CD4-positive, alpha-beta T cell (primary cell): ENCODE results near the gene EPHA5. TPM values are rescaled to one million over a fixed set of nuclear protein-coding genes. Genes with fewer than 3 reads are reported as not detected.

ENCODE experiments used
- ATAC-seq: fragments of 200-7000 bp; cut with Tn5 transposase; one replicate; pipeline ENCODE4 v1.10.0; 2022; ENCODE audit warnings: mild to moderate bottlenecking; ENCODE audit not compliant: poor library complexity
- CTCF ChIA-PET: fragments of 350-600 bp; sonication (Branson Sonifier 250); formaldehyde crosslinking; loops from one replicate; lab custom pipeline; 2021; ENCODE audit warnings: antibody characterized with exemption, inconsistent platforms; lab: Charles Lee
- POLR2A ChIA-PET: fragments of 350-600 bp; sonication (Branson Sonifier 250); formaldehyde crosslinking; loops from one replicate; lab custom pipeline; 2021; ENCODE audit warnings: antibody characterized with exemption, inconsistent platforms; lab: Charles Lee
- DNase-seq, 14 experiments: peaks; one replicate each; pipeline ENCODE4 v3.0.0-alpha.2; 2013 to 2020; ENCODE audit warnings: mixed read lengths in 2 of 14
- H3K27ac ChIP-seq, 2 donors: one replicate each; pipeline versions ENCODE4 v1.5.1 to v1.7.0; 2013; ENCODE audit warnings: low read length in 2 of 2, low read depth in 1 of 2, mild to moderate bottlenecking in 1 of 2
- H3K27me3 ChIP-seq, 2 experiments: 1 replicate in 1 of 2; 2 replicates in 1 of 2; pipeline versions ENCODE4 v1.6.1 to v1.7.0; 2013; ENCODE audit warnings: low read length in 2 of 2, control low read depth in 1 of 2, mild to moderate bottlenecking in 1 of 2, moderate library complexity in 1 of 2; ENCODE audit not compliant: insufficient read depth in 2 of 2, control insufficient read depth in 1 of 2
- H3K36me3 ChIP-seq: one replicate; pipeline ENCODE4 v1.6.1; 2013; ENCODE audit warnings: low read length, control low read depth; ENCODE audit not compliant: insufficient read depth
- H3K4me1 ChIP-seq: one replicate; pipeline ENCODE4 v1.6.1; 2013; ENCODE audit warnings: low read length, control low read depth; ENCODE audit not compliant: insufficient read depth
- H3K4me3 ChIP-seq: one replicate; pipeline ENCODE4 v1.5.1; 2013; ENCODE audit warnings: mild to moderate bottlenecking, low read length, moderate library complexity
- H3K9me3 ChIP-seq, 2 experiments: 1 replicate in 1 of 2; 2 replicates in 1 of 2; pipeline versions ENCODE4 v1.6.1 to v1.7.0; 2013; ENCODE audit warnings: low read length in 2 of 2, mild to moderate bottlenecking in 2 of 2, control low read depth in 1 of 2, moderate library complexity in 1 of 2; ENCODE audit not compliant: control insufficient read depth in 1 of 2, insufficient read depth in 1 of 2
- H3K27ac Mint-ChIP-seq: one replicate; pipeline ENCODE4 v1.8.0; 2020; ENCODE audit warnings: mixed read lengths
- H3K27me3 Mint-ChIP-seq: one replicate; pipeline ENCODE4 v1.8.0; 2021; ENCODE audit warnings: mixed read lengths
- H3K36me3 Mint-ChIP-seq: one replicate; pipeline ENCODE4 v1.8.0; 2021; ENCODE audit warnings: low read depth, mixed read lengths
- H3K4me1 Mint-ChIP-seq: one replicate; pipeline ENCODE4 v1.8.0; 2021; ENCODE audit warnings: low read depth, mixed read lengths
- H3K4me3 Mint-ChIP-seq: one replicate; pipeline ENCODE4 v1.8.0; 2020; ENCODE audit warnings: mild to moderate bottlenecking, mixed read lengths
- H3K9me3 Mint-ChIP-seq: one replicate; pipeline ENCODE4 v1.8.0; 2020; ENCODE audit warnings: mixed read lengths
- intact Hi-C, 2 experiments: fragments of 100-400 bp; cut with DNase I in 1 of 2; cut with micrococcal nuclease in 1 of 2; formaldehyde crosslinking; loops; one replicate each; pipeline versions ENCODE4 v1.15.1 to v1.9.0; 2023 to 2025; cut with DNase I, micrococcal nuclease
- total RNA-seq, 174 experiments: library from RNA in 2 of 174; stranded (reverse) in 2 of 174; gene quantifications; one replicate each; pipeline ENCODE4 v1.2.3 and lab custom pipeline; 2021 to 2026
- TF ChIP-seq, protein P1 (sequence below): fragments of 200-600 bp; IDR thresholded peaks from one replicate; pipeline ENCODE4 v1.8.0; 2022; ENCODE audit warnings: antibody characterized with exemption, mild to moderate bottlenecking

The EPHA5 gene
- total RNA-seq, 2 experiments from 2014 or later = not detected

DNA sequence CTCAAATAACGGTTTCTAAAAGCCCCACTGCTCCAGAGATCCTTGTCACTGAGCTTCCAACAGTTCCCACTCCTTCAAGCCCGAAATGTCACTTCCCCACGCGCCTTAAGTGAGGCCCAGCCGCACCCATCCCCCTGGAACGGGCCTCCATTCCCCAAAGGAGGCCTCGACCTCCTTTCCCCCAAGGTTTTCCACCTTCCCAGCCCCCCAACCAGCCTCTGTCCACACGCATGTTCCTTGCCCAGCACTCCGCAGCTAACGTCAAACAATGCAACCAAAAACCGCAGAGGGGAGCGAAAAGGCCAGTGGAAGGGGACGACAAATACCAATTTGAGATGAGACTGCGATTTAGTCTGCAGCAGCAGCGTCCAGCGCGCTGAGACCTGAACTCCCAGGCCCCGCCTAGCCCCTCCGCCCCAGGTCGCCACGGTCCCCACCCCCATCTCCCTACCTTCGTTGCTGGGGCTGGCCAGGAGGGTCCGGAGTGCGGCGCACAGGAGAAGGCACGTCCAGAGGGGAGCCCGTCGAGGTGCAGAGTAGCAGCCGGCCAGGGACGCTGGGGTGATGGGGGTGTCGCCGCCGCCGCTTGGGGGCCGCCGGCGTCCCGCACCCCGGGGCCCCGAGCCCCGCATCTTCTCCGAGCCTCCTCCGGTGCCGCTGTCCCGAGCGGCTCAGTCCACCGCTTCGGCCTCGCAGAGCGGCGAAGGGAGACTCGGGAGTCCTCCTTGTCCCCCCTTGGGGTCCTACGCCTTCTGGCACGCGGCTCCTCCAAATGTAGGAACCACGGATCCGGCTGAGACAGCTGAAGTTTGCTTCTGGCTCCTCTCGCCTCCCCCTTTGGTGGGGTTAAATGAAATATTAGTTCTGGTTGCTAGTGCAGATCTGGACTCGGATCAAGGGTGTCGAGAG lies 924 bp downstream of the EPHA5 start:
- H3K9me3 ChIP-seq = peaks cover 6 to 29% of the 10 kb centered on the region in 2 experiments
- H3K4me1 Mint-ChIP-seq = peaks cover 8% of the 10 kb centered on the region
- no peak overlapping the region for H3K27ac ChIP-seq
- H3K27me3 Mint-ChIP-seq = peaks cover 62% of the 10 kb centered on the region
- no peaks in the 10 kb centered on the region for H3K36me3 Mint-ChIP-seq
- no peak for DNase-seq
- no peaks in the 10 kb centered on the region for H3K36me3 ChIP-seq
- no peaks in the 10 kb centered on the region for H3K4me1 ChIP-seq
- peaks cover 19 to 48% of the 10 kb centered on the region in 2 experiments for H3K27me3 ChIP-seq
- H3K4me3 Mint-ChIP-seq = no peak overlapping the region
- CTCF ChIA-PET = no interaction called here
- no peak overlapping the region for H3K27ac Mint-ChIP-seq
- no peak overlapping the region for H3K4me3 ChIP-seq
- POLR2A ChIA-PET = no interaction called here
- peaks cover 2% of the 10 kb centered on the region for H3K9me3 Mint-ChIP-seq
- no peak for ATAC-seq
- TF ChIP-seq, protein P1, sequence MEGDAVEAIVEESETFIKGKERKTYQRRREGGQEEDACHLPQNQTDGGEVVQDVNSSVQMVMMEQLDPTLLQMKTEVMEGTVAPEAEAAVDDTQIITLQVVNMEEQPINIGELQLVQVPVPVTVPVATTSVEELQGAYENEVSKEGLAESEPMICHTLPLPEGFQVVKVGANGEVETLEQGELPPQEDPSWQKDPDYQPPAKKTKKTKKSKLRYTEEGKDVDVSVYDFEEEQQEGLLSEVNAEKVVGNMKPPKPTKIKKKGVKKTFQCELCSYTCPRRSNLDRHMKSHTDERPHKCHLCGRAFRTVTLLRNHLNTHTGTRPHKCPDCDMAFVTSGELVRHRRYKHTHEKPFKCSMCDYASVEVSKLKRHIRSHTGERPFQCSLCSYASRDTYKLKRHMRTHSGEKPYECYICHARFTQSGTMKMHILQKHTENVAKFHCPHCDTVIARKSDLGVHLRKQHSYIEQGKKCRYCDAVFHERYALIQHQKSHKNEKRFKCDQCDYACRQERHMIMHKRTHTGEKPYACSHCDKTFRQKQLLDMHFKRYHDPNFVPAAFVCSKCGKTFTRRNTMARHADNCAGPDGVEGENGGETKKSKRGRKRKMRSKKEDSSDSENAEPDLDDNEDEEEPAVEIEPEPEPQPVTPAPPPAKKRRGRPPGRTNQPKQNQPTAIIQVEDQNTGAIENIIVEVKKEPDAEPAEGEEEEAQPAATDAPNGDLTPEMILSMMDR = no peak
- intact Hi-C loops = no loop called here

DNA sequence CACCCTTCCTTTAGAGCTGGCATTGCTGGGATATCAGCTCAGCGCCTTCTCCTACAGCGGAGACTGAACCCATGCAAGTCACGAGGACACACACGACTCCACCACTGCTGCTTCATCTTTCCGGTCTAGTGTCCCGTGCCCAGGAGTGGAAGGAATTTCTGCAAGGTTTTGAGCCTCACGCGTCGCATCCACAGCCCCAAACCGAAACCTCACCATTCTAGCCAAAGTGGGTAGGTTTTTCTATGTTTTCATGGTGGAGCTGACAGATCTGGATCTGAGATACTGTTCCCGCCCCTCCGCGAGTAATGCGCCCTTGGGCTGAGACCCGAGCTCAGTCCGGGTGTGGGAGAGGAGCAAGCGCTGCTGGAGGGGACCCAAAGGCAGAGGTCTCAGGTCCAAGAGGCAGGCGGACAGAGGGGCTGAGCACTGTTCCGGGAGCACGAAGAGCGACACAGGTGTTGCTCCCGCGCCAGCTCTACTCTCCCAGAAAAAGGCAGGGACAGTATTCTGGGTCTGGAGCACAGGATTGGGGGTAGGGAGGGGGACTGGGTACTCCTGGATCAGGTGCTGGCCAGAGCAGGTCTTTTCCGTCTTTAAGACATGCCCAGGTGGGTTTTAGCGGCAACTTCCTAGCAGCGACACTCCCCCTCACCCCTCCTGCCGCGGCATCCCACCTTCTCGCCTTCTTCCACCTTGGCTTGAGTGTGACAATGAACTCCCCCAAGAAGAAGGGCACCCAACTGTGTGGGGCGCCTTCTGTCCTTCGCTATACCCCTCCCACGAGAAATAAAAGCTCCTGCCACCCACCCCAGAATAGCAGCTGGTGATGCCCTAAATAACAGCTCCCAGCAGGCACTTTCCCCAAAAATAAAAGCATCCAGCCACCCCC lies 1.8 kb downstream of the EPHA5 start:
- Histone ChIP-seq H3K9me3 (peaks cover 6 to 29% of the 10 kb centered on the region in 2 experiments), H3K4me1 (no peaks in the 10 kb centered on the region), H3K27ac (no peak overlapping the region), H3K4me3 (no peak overlapping the region), H3K36me3 (no peaks in the 10 kb centered on the region), H3K27me3 (peaks cover 19 to 48% of the 10 kb centered on the region in 2 experiments)
- H3K36me3 Mint-ChIP-seq = no peaks in the 10 kb centered on the region
- H3K27me3 Mint-ChIP-seq = peaks cover 62% of the 10 kb centered on the region
- no peak overlapping the region for H3K4me3 Mint-ChIP-seq
- ChIA-PET POLR2A (no interaction called here), CTCF (no interaction called here)
- intact Hi-C loops = no loop called here
- H3K9me3 Mint-ChIP-seq = peaks cover 2% of the 10 kb centered on the region
- DNase-seq (no peak), ATAC-seq (no peak)
- peaks cover 8% of the 10 kb centered on the region for H3K4me1 Mint-ChIP-seq
- no peak overlapping the region for H3K27ac Mint-ChIP-seq
- TF ChIP-seq, protein P1 = no peak

DNA sequence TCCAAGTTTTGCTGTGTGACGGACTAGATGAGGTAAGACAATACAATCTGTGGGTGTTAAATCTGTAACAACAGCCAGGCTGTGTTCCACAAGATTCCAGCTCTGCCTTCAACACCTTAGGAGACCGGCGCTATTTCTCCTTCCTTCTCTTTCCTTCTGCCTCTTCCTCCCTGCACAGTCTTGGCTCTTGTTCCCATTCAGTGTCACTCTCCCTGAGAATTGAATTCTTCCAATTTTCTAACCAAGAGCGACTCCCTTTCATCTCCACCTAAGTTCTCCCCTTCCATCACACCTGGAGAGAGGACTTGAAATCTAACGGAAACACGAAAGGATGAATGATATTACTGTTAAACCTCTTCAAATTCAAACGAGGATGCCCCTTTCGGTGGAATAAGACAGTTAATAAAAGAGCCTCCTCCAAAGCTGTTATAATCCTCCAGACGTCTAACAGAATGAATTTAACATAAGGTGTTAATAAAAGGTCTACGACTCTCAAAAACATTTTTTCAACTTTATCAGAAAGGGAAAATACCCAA lies 2.7 kb downstream of the EPHA5 start:
- Mint-ChIP-seq H3K27ac (no peak overlapping the region), H3K36me3 (no peaks in the 10 kb centered on the region), H3K4me1 (peaks cover 8% of the 10 kb centered on the region), H3K27me3 (peaks cover 60% of the 10 kb centered on the region), H3K4me3 (no peak overlapping the region), H3K9me3 (peaks cover 2% of the 10 kb centered on the region)
- H3K9me3 ChIP-seq = peaks cover 6 to 29% of the 10 kb centered on the region in 2 experiments
- DNase-seq (no peak), ATAC-seq (no peak)
- TF ChIP-seq, protein P1 = no peak
- intact Hi-C loops = no loop called here
- CTCF ChIA-PET = no interaction called here
- no peak overlapping the region for H3K27ac ChIP-seq
- POLR2A ChIA-PET = no interaction called here
- no peak overlapping the region for H3K4me3 ChIP-seq
- no peaks in the 10 kb centered on the region for H3K4me1 ChIP-seq
- H3K36me3 ChIP-seq = no peaks in the 10 kb centered on the region
- peaks cover 19 to 48% of the 10 kb centered on the region in 2 experiments for H3K27me3 ChIP-seq
